OCI-LY7 (cell line): ENCODE data around the gene EIF3M.

Source experiments
- CTCF ChIP-seq: fragments of 200-600 bp; sonication (generic); conservative IDR thresholded peaks from 2 replicates; pipeline ENCODE4 v1.5.1; 2014; ENCODE audit warnings: mild to moderate bottlenecking, antibody characterized with exemption, low read length, moderate library complexity, mixed read lengths
- EZH2phosphoT487 ChIP-seq: fragments of 200-600 bp; sonication (generic); IDR thresholded peaks from 2 replicates; pipeline ENCODE4 v1.6.1; 2018; ENCODE audit warnings: low read depth, borderline replicate concordance, mild to moderate bottlenecking, mixed run types, antibody characterized with exemption, low read length, moderate library complexity, mixed read lengths

GRCh38 chr11:32576456-32576855 lies 7.2 kb upstream of the EIF3M start:
- TF ChIP-seq EZH2phosphoT487 (no peak), CTCF (no peak)
